ENCODE results near the gene SMYD4. TPM values are rescaled to one million over a fixed set of nuclear protein-coding genes. Genes with fewer than 3 reads are reported as not detected.

The SMYD4 gene, protein sequence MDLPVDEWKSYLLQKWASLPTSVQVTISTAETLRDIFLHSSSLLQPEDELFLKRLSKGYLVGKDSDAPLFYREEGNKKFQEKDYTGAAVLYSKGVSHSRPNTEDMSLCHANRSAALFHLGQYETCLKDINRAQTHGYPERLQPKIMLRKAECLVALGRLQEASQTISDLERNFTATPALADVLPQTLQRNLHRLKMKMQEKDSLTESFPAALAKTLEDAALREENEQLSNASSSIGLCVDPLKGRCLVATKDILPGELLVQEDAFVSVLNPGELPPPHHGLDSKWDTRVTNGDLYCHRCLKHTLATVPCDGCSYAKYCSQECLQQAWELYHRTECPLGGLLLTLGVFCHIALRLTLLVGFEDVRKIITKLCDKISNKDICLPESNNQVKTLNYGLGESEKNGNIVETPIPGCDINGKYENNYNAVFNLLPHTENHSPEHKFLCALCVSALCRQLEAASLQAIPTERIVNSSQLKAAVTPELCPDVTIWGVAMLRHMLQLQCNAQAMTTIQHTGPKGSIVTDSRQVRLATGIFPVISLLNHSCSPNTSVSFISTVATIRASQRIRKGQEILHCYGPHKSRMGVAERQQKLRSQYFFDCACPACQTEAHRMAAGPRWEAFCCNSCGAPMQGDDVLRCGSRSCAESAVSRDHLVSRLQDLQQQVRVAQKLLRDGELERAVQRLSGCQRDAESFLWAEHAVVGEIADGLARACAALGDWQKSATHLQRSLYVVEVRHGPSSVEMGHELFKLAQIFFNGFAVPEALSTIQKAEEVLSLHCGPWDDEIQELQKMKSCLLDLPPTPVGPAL
- total RNA-seq: 10 to 100 TPM; 19.7 to 19.8 TPM

DNA sequence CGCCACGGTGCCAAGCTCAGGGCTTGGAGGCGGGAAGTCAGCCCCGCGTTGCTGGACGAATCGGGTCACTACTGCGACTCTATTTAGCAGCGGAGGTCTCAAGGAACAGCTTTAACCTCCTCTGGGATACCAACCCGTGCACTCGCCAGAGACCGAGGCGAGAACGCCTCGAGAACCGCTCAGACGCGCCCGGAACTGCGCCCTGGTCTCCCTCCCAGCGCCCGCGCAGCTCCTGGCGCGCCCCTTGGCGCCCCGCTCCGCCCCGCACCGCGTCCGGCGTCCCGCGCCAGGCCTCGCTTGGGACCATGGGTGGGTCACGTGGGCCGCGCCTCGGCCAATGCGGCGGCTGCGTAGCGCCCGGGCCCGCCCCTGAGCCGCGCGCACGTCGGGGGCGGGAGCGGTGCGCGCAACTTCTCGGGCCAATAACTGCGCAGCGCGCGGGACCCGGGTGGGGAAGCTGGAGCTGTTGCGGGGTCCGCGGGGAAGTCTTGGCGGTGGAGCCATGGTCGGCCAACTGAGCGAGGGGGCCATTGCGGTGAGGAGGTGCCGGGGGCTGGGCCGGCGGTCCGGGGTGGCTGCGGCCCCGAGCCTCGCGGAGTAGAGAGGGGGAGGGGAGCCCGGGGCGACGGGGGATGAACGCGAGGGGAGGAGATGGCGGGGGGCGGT, at the start of gene SMYD4, which contains the start of gene RPA1:
Gene SMYD4, minus strand, starts transcription at position 311 of the 666 bp plus-strand sequence. CDS start 1,908 bp downstream, outside the sequence.
Gene RPA1, plus strand, starts transcription at position 414 of the 666 bp plus-strand sequence. Its CDS starts 89 bp downstream, at position 503.
- ChIA-PET CTCF (interaction anchor here (0.6 to 1.4 kb wide), 4 partner anchors 35 to 181 kb away, joined by 3 to 4 read pairs (median 3); no protein-coding TSS in a partner anchor), POLR2A (interaction anchor here (0.5 to 1.2 kb wide), 3 partner anchors 10 to 113 kb away, joined by 3 to 12 read pairs (median 4); no protein-coding TSS in a partner anchor)
- peak; percentile 98 for ATAC-seq
- Mint-ChIP-seq H3K4me3 (peak within 1 kb of the TSS; percentile 98), H3K27ac (peak within 1 kb of the TSS; percentile 93), H3K27me3 (no peaks in the 10 kb centered on the region), H3K36me3 (ENCODE audit: low read depth) (peaks cover 45% of the 10 kb centered on the region), H3K4me1 (peaks cover 59% of the 10 kb centered on the region), H3K9me3 (ENCODE audit: low read depth) (no peaks in the 10 kb centered on the region)
- peak; percentile 95 for DNase-seq
- intact Hi-C loops (cut with DNase I, micrococcal nuclease): loop anchor here in 1 of 2 experiments (1.0 to 10.0 kb wide), 16 partner anchors 113 to 1895 kb away; partner anchors contain the start of genes CRK, DPH1, HASPIN and INPP5K

DNA sequence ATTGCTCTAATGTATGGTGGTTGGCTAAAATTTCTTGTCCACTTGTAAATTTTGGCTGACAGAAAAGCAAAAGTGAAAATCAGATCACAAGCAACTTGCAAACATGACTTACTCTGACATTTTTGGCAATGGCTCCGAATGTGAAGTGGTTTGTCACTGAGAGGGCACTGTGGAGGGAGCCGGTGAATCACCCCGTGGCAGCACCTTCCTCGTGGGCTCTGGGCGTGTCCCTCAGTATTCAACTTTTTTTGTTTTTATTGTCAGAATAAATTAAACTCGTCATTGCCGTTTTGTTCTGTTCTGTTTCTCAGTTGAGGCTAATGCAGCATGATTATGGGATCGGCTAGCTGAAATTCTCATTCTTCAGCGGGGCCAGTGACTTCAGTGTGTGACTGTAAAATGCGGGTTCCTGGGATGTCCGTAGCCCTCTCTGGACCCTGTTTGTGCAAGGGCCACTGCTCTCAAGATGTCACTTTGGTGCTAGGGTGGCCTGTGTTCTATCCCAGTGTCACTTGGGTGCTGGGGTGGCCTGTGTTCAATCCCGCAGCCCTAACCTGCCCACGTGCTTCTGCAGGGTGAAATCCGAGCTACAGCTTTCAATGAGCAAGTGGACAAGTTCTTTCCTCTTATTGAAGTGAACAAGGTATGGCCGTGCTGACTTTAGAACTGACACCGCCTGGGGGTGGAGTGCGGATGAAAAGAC, 48.9 kb upstream of the SMYD4 start:
- intact Hi-C loops (cut with DNase I, micrococcal nuclease): no loop called here
- H3K27ac Mint-ChIP-seq: no peak overlapping the region
- H3K36me3 Mint-ChIP-seq (ENCODE audit: low read depth): peaks cover 51% of the 10 kb centered on the region
- DNase-seq: peak; percentile 33
- peaks cover 8% of the 10 kb centered on the region for H3K4me1 Mint-ChIP-seq
- no peaks in the 10 kb centered on the region for H3K27me3 Mint-ChIP-seq
- no peaks in the 10 kb centered on the region for H3K9me3 Mint-ChIP-seq (ENCODE audit: low read depth)
- peak; percentile 45 for ATAC-seq
- H3K4me3 Mint-ChIP-seq: no peak overlapping the region
- POLR2A ChIA-PET: no interaction called here
- CTCF ChIA-PET: no interaction called here

DNA sequence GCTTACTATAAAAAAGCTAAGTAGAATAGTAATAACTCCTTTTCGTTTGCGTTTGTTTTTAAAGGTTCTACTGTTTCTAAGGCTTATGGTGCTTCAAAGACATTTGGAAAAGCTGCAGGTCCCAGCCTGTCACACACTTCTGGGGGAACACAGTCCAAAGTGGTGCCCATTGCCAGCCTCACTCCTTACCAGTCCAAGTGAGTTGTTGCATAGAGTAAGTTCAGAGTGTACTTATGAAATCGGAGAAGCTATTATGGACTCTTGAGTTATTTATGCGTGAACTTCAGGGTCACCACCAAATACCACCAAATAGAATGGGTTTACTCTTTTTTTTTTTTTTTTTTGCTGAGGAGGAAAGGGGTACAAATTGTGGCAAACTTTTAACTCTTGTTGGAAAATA, 45.9 kb upstream of the SMYD4 start:
- ChIA-PET CTCF (interaction anchor here (0.5 kb wide), 1 partner anchor 81 kb away, joined by 3 read pairs; no protein-coding TSS in a partner anchor), POLR2A (no interaction called here)
- intact Hi-C loops (cut with DNase I, micrococcal nuclease): no loop called here
- no peak for ATAC-seq
- Mint-ChIP-seq H3K27ac (no peak overlapping the region), H3K4me1 (peaks cover 38% of the 10 kb centered on the region), H3K4me3 (no peak overlapping the region), H3K36me3 (ENCODE audit: low read depth) (peaks cover 61% of the 10 kb centered on the region), H3K9me3 (ENCODE audit: low read depth) (no peaks in the 10 kb centered on the region), H3K27me3 (no peaks in the 10 kb centered on the region)
- no peak for DNase-seq

DNA sequence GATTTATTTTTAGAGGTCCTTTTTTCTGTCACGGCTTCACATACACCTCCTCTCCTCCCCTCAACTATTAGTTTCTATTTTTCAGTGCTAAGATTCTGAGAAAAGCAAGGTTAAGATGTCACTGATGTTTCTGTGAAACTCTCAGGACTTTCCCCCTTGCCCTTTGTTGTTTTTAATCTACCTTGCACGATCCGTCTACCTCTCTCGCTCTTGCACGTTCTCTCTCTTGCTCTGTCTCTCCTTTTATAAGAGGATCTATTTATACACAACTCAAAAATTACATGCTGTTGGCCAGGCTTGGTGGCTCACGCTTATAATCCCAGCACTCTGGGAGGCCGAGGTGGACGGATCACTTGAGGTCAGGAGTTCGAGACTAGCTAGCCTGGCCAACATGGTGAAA, 43.7 kb upstream of the SMYD4 start:
- CTCF ChIA-PET: interaction anchor here (1.2 to 1.5 kb wide), 2 partner anchors 8 to 152 kb away, joined by 3 read pairs; no protein-coding TSS in a partner anchor
- peak overlapping the region; percentile 9 for H3K4me3 Mint-ChIP-seq
- ATAC-seq: peak; percentile 75
- intact Hi-C loops (cut with DNase I, micrococcal nuclease): loop anchor here (2.0 to 5.0 kb wide), 2 partner anchors 151 to 157 kb away; partner anchors contain the start of gene WDR81 (in 1 of the 2)
- peaks cover 49% of the 10 kb centered on the region for H3K36me3 Mint-ChIP-seq (ENCODE audit: low read depth)
- POLR2A ChIA-PET: no interaction called here
- H3K27me3 Mint-ChIP-seq: no peaks in the 10 kb centered on the region
- peaks cover 55% of the 10 kb centered on the region for H3K4me1 Mint-ChIP-seq
- H3K9me3 Mint-ChIP-seq (ENCODE audit: low read depth): no peaks in the 10 kb centered on the region
- peak; percentile 28 for DNase-seq
- peak overlapping the region; percentile 86 for H3K27ac Mint-ChIP-seq

DNA sequence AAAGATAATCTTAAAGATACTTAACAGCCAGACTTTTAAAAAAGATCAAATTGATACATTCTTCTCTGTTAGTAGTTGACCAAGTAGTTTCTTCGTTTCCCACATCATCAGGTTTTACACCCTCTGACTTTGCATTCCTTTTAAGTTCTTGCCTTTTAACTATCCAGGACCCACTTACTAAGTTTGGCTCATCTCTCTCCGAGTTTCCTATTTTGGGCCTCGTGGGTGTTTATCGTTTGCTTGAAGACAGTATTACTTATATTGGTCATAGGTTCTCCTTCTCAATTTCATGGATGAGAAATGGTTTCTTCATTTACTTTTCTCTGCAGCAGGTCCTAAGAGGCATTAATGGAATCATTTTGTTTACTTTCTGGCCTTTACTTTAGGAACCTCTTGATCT, 43.3 kb upstream of the SMYD4 start:
- peak overlapping the region; percentile 9 for H3K4me3 Mint-ChIP-seq
- DNase-seq: peak; percentile 37
- H3K36me3 Mint-ChIP-seq (ENCODE audit: low read depth): peaks cover 48% of the 10 kb centered on the region
- no peaks in the 10 kb centered on the region for H3K27me3 Mint-ChIP-seq
- CTCF ChIA-PET: interaction anchor here (1.2 kb wide), 1 partner anchor 8 kb away, joined by 3 read pairs; no protein-coding TSS in a partner anchor
- peak; percentile 63 for ATAC-seq
- intact Hi-C loops (cut with DNase I, micrococcal nuclease): loop anchor here (2.0 to 5.0 kb wide), 2 partner anchors 151 to 156 kb away; partner anchors contain the start of gene WDR81 (in 1 of the 2)
- H3K9me3 Mint-ChIP-seq (ENCODE audit: low read depth): no peaks in the 10 kb centered on the region
- POLR2A ChIA-PET: no interaction called here
- peak overlapping the region; percentile 86 for H3K27ac Mint-ChIP-seq
- peaks cover 55% of the 10 kb centered on the region for H3K4me1 Mint-ChIP-seq

DNA sequence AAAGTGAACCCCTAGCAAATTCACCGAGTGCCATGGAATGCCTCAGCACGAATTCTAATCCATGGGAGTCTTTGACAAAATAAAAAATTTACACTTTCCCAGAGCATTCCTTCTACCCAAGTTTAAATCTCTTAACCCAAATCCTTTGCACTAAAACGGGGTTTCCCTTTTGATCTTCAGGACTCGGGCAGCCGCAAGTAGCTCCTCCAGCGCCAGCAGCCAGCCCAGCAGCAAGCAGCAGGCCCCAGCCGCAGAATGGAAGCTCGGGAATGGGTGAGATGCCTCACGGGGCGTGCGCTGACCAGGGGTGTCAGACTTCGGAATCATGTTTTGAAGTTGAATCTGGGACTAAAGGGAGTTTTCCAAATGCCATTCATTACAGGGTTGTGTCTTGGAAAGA, 42.6 kb upstream of the SMYD4 start:
- Mint-ChIP-seq H3K4me1 (peaks cover 55% of the 10 kb centered on the region), H3K36me3 (ENCODE audit: low read depth) (peaks cover 42% of the 10 kb centered on the region), H3K27ac (peak overlapping the region; percentile 97), H3K27me3 (no peaks in the 10 kb centered on the region), H3K9me3 (ENCODE audit: low read depth) (no peaks in the 10 kb centered on the region), H3K4me3 (no peak overlapping the region)
- no peak for DNase-seq
- intact Hi-C loops (cut with DNase I, micrococcal nuclease): loop anchor here (2.0 to 5.0 kb wide), 2 partner anchors 150 to 155 kb away; partner anchors contain the start of gene WDR81 (in 1 of the 2)
- ChIA-PET POLR2A (no interaction called here), CTCF (interaction anchor here (0.7 to 1.4 kb wide), 2 partner anchors 8 to 152 kb away, joined by 3 read pairs; no protein-coding TSS in a partner anchor)
- no peak for ATAC-seq

DNA sequence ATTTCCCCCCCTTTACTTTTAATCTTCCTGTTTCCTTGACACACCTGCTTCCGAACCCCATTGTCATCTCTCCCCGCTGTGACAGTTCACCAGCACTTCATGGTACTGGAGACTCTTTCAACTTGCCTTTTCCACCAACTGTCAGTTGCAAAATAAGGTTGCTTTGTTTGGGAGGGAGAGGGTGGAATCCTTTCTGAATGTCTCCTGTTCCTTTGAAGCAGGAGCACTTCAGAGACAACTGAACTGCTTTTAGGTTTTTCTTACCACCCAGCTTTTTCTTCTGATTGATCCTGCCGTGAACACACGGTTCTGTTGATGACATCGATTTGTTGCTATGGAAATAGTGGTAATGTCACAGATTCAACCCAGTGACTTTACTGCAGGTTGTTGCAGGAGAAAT, 42.1 kb upstream of the SMYD4 start:
- Mint-ChIP-seq H3K4me1 (peaks cover 55% of the 10 kb centered on the region), H3K27me3 (no peaks in the 10 kb centered on the region), H3K27ac (peak overlapping the region; percentile 97), H3K4me3 (peak overlapping the region; percentile 0), H3K36me3 (ENCODE audit: low read depth) (peaks cover 38% of the 10 kb centered on the region), H3K9me3 (ENCODE audit: low read depth) (no peaks in the 10 kb centered on the region)
- POLR2A ChIA-PET: no interaction called here
- no peak for DNase-seq
- peak; percentile 20 for ATAC-seq
- CTCF ChIA-PET: interaction anchor here (0.8 to 1.9 kb wide), 5 partner anchors 9 to 151 kb away, joined by 3 to 6 read pairs (median 3); no protein-coding TSS in a partner anchor
- intact Hi-C loops (cut with DNase I, micrococcal nuclease): loop anchor here (2.0 to 5.0 kb wide), 3 partner anchors 37 to 155 kb away; partner anchors contain the start of gene WDR81 (in 1 of the 2)

DNA sequence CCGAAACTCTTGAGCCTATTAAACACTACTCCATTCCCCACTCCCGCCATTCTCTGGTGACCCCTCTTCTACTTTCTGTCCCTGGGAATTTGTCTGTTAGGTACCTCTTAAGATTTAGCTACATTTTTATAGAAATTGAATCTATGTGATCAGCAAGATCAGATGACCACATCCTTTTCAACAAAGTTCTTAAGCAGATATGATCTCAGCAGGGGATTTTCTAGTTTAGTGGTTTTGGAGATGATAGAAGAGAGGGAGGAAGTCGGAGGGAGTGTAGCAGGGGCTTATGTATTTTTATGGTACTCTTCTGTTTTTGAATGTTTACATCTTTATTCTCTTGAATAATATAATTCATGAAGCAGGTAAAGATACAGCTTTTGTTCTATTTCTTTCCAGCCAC, 40.9 kb upstream of the SMYD4 start:
- Mint-ChIP-seq H3K36me3 (ENCODE audit: low read depth) (peaks cover 34% of the 10 kb centered on the region), H3K4me3 (peak overlapping the region; percentile 42), H3K27me3 (no peaks in the 10 kb centered on the region), H3K4me1 (peaks cover 55% of the 10 kb centered on the region), H3K9me3 (ENCODE audit: low read depth) (no peaks in the 10 kb centered on the region), H3K27ac (peak overlapping the region; percentile 97)
- DNase-seq (no peak), ATAC-seq (peak; percentile 68)
- CTCF ChIA-PET: interaction anchor here (0.7 to 1.9 kb wide), 6 partner anchors 10 to 154 kb away, joined by 3 to 6 read pairs (median 4); no protein-coding TSS in a partner anchor
- intact Hi-C loops (cut with DNase I, micrococcal nuclease): loop anchor here (1.0 to 5.0 kb wide), 3 partner anchors 36 to 148 kb away; partner anchors contain the start of gene WDR81 (in 1 of the 2)
- POLR2A ChIA-PET: no interaction called here

DNA sequence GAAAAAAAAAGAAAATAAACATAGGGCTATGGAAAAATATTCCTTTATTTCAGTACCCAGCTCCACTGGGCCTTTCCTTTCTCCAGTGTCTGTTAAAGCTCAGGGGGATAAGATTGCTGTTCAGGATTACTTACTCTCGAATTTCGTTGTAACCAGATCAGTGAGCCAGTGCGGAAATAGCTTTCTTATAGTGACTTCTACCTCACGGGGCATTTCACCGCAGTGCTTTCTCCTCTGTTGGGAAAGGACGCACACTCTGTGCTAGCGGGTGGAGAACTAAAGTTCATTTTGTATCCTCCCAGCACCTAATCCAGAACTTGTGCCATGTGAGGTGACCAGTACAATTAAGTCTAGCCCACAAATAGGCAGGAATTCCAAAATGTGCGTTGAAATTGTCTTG, 38.4 kb upstream of the SMYD4 start:
- Mint-ChIP-seq H3K27ac (no peak overlapping the region), H3K4me1 (peaks cover 46% of the 10 kb centered on the region), H3K27me3 (no peaks in the 10 kb centered on the region), H3K9me3 (ENCODE audit: low read depth) (no peaks in the 10 kb centered on the region), H3K4me3 (no peak overlapping the region), H3K36me3 (ENCODE audit: low read depth) (peaks cover 23% of the 10 kb centered on the region)
- no peak for DNase-seq
- ChIA-PET POLR2A (no interaction called here), CTCF (interaction anchor here (0.7 to 1.4 kb wide), 5 partner anchors 69 to 548 kb away, joined by 3 read pairs; no protein-coding TSS in a partner anchor)
- no peak for ATAC-seq
- intact Hi-C loops (cut with DNase I, micrococcal nuclease): no loop called here

DNA sequence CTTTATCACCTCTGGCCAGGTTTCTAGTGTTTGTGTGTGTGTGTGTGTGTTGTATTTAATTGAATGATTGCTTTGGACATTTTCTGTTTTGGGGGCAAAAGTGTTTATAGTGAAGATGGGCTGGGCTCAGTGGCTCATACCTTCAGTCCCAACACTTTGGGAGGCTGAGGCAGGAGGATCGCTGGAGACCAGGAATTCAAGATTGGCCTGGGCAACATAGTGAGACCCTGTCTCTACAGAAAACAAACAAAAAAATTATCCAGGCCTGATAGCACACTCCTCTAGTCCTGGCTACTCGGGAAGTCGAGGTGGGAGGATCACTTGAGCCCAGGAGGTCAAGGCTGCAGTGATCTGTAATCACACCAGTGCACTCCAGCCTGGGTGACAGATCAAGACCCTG, 37.6 kb upstream of the SMYD4 start:
- no peaks in the 10 kb centered on the region for H3K9me3 Mint-ChIP-seq (ENCODE audit: low read depth)
- no peak for DNase-seq
- ChIA-PET CTCF (interaction anchor here (0.7 to 1.4 kb wide), 5 partner anchors 68 to 549 kb away, joined by 3 read pairs; no protein-coding TSS in a partner anchor), POLR2A (no interaction called here)
- no peaks in the 10 kb centered on the region for H3K27me3 Mint-ChIP-seq
- H3K36me3 Mint-ChIP-seq (ENCODE audit: low read depth): peaks cover 18% of the 10 kb centered on the region
- peaks cover 38% of the 10 kb centered on the region for H3K4me1 Mint-ChIP-seq
- H3K27ac Mint-ChIP-seq: no peak overlapping the region
- intact Hi-C loops (cut with DNase I, micrococcal nuclease): no loop called here
- no peak for ATAC-seq
- no peak overlapping the region for H3K4me3 Mint-ChIP-seq

Data from activated CD4-positive, alpha-beta T cell treated with anti-CD3 and anti-CD28 coated beads for 36 hours (primary cell).